Smooth muscle cell (in vitro differentiated cells): ENCODE results near the gene GPR37L1. TPM values are rescaled to one million over a fixed set of nuclear protein-coding genes. Genes with fewer than 3 reads are reported as not detected.

Experiments
- DNase-seq: peaks from one replicate; lab custom pipeline; 2025; ENCODE audit not compliant: unreplicated experiment; lab: John Stamatoyannopoulos, UW
- H2AFZ ChIP-seq: fragments of 200-600 bp; sonication (generic); 2 replicates; pipeline ENCODE4 v1.6.0; 2016; ENCODE audit warnings: antibody characterized with exemption, low read depth, mild to moderate bottlenecking
- H3F3A ChIP-seq: fragments of 200-600 bp; sonication (generic); 2 replicates; pipeline ENCODE4 v1.6.0; 2017; ENCODE audit warnings: antibody characterized with exemption, low read depth
- H3K27ac ChIP-seq: fragments of 200-600 bp; sonication (generic); 2 replicates; pipeline ENCODE4 v1.5.1; 2016; ENCODE audit warnings: low read depth, mild to moderate bottlenecking
- H3K27me3 ChIP-seq: fragments of 200-600 bp; sonication (generic); 2 replicates; pipeline ENCODE4 v1.6.1; 2016; ENCODE audit warnings: low read depth, mild to moderate bottlenecking
- H3K36me3 ChIP-seq: fragments of 200-600 bp; sonication (generic); 2 replicates; pipeline ENCODE4 v1.5.1; 2016; ENCODE audit warnings: low read depth
- H3K4me1 ChIP-seq: fragments of 200-600 bp; sonication (generic); 2 replicates; pipeline ENCODE4 v1.5.1; 2016; ENCODE audit warnings: low read depth
- H3K4me2 ChIP-seq: fragments of 200-600 bp; sonication (generic); 2 replicates; pipeline ENCODE4 v1.6.0; 2016; ENCODE audit warnings: mild to moderate bottlenecking
- H3K4me3 ChIP-seq: fragments of 200-600 bp; sonication (generic); 2 replicates; pipeline ENCODE4 v1.5.1; 2016; ENCODE audit warnings: mild to moderate bottlenecking
- H3K79me2 ChIP-seq: fragments of 200-600 bp; sonication (generic); 2 replicates; pipeline ENCODE4 v1.6.0; 2016; ENCODE audit warnings: low read depth, mild to moderate bottlenecking
- H3K9ac ChIP-seq: fragments of 200-600 bp; sonication (generic); 2 replicates; pipeline ENCODE4 v1.6.0; 2016; ENCODE audit warnings: low read depth
- H3K9me3 ChIP-seq: fragments of 200-600 bp; sonication (generic); replicated peaks from 2 replicates; pipeline ENCODE4 v1.5.1; 2016; ENCODE audit warnings: low read depth
- H4K20me1 ChIP-seq: fragments of 200-600 bp; sonication (generic); 2 replicates; pipeline ENCODE4 v1.6.0; 2016; ENCODE audit warnings: low read depth
- WGBS: methylation state at CpG from one replicate; pipeline ENCODE4 v1.1.7; 2016; ENCODE audit warnings: low lambda C conversion rate; 5-methylcytosine and 5-hydroxymethylcytosine counted together
- polyA plus RNA-seq: library from polyadenylated mRNA; unstranded; fragments of >200 nt; fragmentation: Nextera tagmentation; extraction: Ambion mirVana; gene quantifications from 2 replicates; pipeline ENCODE4 v1.2.1, GENCODE V29; 2016
- total RNA-seq: library from RNA; depleted of rRNA; stranded (reverse); fragments of >200 nt; gene quantifications from 2 replicates; pipeline ENCODE4 v1.2.3, GENCODE V29; 2014
- TF ChIP-seq, protein P1 (sequence below): fragments of 200-600 bp; sonication (generic); IDR thresholded peaks from 2 replicates; pipeline ENCODE4 v1.5.1; 2017; ENCODE audit warnings: borderline replicate concordance, mild to moderate bottlenecking, antibody characterized with exemption; ENCODE audit not compliant: insufficient read depth, poor library complexity, severe bottlenecking

GPR37L1 gene
- total and polyA plus RNA-seq, 2 experiments from 2014 or later, result not detected

- H3F3A ChIP-seq, result no peaks in the 10 kb centered on the region
- H3K4me3 ChIP-seq, result no peak overlapping the region
- no peaks in the 10 kb centered on the region for H3K79me2 ChIP-seq
- WGBS, result 95% methylated on average over 10 of the region's 10 CpGs
- H4K20me1 ChIP-seq, result no peaks in the 10 kb centered on the region
- TF ChIP-seq, protein P1, sequence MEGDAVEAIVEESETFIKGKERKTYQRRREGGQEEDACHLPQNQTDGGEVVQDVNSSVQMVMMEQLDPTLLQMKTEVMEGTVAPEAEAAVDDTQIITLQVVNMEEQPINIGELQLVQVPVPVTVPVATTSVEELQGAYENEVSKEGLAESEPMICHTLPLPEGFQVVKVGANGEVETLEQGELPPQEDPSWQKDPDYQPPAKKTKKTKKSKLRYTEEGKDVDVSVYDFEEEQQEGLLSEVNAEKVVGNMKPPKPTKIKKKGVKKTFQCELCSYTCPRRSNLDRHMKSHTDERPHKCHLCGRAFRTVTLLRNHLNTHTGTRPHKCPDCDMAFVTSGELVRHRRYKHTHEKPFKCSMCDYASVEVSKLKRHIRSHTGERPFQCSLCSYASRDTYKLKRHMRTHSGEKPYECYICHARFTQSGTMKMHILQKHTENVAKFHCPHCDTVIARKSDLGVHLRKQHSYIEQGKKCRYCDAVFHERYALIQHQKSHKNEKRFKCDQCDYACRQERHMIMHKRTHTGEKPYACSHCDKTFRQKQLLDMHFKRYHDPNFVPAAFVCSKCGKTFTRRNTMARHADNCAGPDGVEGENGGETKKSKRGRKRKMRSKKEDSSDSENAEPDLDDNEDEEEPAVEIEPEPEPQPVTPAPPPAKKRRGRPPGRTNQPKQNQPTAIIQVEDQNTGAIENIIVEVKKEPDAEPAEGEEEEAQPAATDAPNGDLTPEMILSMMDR, result no peak
- H3K27ac ChIP-seq, result no peak overlapping the region
- H2AFZ ChIP-seq, result no peak overlapping the region
- H3K9me3 ChIP-seq, result no peaks in the 10 kb centered on the region
- no peak for DNase-seq
- peaks cover 14% of the 10 kb centered on the region for H3K4me1 ChIP-seq
- H3K4me2 ChIP-seq, result no peak overlapping the region
- H3K9ac ChIP-seq, result no peak overlapping the region
- no peaks in the 10 kb centered on the region for H3K27me3 ChIP-seq
- H3K36me3 ChIP-seq, result no peaks in the 10 kb centered on the region
These were observed 18.6 kb upstream of the GPR37L1 start for GRCh38 chr1:202104073-202104472.

DNA sequence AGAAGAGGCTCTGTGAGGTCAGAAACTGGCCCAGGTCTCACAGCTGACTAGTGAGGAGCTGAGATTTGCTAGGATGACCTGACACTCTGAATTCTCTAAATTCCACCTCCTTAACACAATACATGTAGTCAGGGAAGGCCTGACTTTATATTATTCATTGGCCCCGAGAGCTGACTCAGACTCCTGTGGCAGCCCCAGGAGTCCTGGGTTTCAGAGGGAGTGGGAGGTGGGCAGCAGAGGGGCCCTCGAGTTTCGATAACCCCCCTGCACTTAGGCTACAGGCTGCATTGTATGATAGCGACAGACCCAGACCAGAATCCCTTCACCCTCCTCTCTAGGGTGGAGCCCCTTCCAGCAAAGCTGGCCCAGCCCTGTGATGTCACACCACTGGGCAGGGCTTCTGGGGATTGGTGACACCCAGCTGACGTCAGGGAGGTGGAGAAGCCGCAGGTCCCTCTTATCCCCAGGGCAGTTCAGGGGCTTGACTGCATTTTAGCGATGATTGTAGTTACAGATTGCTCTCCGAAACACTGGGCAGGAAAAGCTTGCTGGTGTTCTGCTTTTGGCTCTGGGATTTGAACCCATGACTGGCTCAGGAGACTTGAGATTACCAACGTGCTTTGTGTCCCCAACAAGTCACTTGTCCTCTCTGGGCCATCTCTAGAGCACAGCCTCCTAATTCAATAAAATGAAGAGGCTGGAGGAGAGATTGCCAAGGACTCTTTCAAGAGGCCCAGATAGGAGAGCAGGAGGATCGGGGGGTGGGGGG lies 17.0 kb upstream of the GPR37L1 start:
- Histone ChIP-seq H3K9me3 (no peaks in the 10 kb centered on the region), H3K4me1 (peaks cover 14% of the 10 kb centered on the region), H3F3A (no peaks in the 10 kb centered on the region), H3K9ac (peak overlapping the region; percentile 46), H3K79me2 (no peaks in the 10 kb centered on the region), H3K4me3 (no peak overlapping the region), H3K36me3 (no peaks in the 10 kb centered on the region), H3K27me3 (no peaks in the 10 kb centered on the region), H4K20me1 (no peaks in the 10 kb centered on the region), H3K4me2 (peak overlapping the region; percentile 65), H3K27ac (peak overlapping the region; percentile 75), H2AFZ (no peak overlapping the region)
- WGBS, result 25% methylated on average over 10 of the region's 10 CpGs
- DNase-seq, result no peak
- TF ChIP-seq, protein P1, result no peak

GRCh38 chr1:202106340-202107254 lies 16.1 kb upstream of the GPR37L1 start:
- TF ChIP-seq, protein P1, result no peak
- DNase-seq, result no peak
- 74% methylated on average over 10 of the region's 10 CpGs for WGBS
- no peak overlapping the region for H2AFZ ChIP-seq
- no peaks in the 10 kb centered on the region for H3K79me2 ChIP-seq
- no peaks in the 10 kb centered on the region for H3K9me3 ChIP-seq
- peak overlapping the region; percentile 46 for H3K9ac ChIP-seq
- no peaks in the 10 kb centered on the region for H3K27me3 ChIP-seq
- H3F3A ChIP-seq, result no peaks in the 10 kb centered on the region
- H3K4me2 ChIP-seq, result no peak overlapping the region
- no peaks in the 10 kb centered on the region for H4K20me1 ChIP-seq
- H3K4me3 ChIP-seq, result no peak overlapping the region
- no peaks in the 10 kb centered on the region for H3K36me3 ChIP-seq
- H3K27ac ChIP-seq, result peak overlapping the region; percentile 75
- peaks cover 14% of the 10 kb centered on the region for H3K4me1 ChIP-seq
